Spleen (tissue), 7 donors: ENCODE measurements around the gene SEC14L1.

ENCODE experiments used
- POLR2A ChIP-seq, 3 donors: fragments of 450-650 bp; IDR thresholded peaks; one replicate each; pipeline ENCODE4 v1.5.1; 2017; ENCODE audit warnings: antibody characterized with exemption in 3 of 3, mild to moderate bottlenecking in 1 of 3
- POLR2AphosphoS5 ChIP-seq, 3 donors: sonication (generic); formaldehyde crosslinking; IDR thresholded peaks; one replicate each; pipeline ENCODE4 v1.5.1; 2017; ENCODE audit warnings: antibody characterized with exemption in 3 of 3
- TF ChIP-seq, protein P1 (sequence below), 11 experiments: fragments of 200-600 bp in 7 of 11; fragments of 450-650 bp in 4 of 11; sonication (generic) in 4 of 11; IDR thresholded peaks in 8 of 11; conservative IDR thresholded peaks in 3 of 11; 1 replicate in 7 of 11; 2 replicates in 4 of 11; pipeline versions ENCODE4 v1.4.0 to v1.8.0; 2016 to 2021; ENCODE audit warnings: antibody characterized with exemption in 11 of 11, inconsistent platforms in 4 of 11, mild to moderate bottlenecking in 1 of 11
- donor health status: DM: no; HTN: no; CAD: no; lungs with moderate emphysema.
- donor health status: DM: no; HTN: no; CAD: no.
- donor health status: DM: no; HTN: no; CAD: no.

DNA sequence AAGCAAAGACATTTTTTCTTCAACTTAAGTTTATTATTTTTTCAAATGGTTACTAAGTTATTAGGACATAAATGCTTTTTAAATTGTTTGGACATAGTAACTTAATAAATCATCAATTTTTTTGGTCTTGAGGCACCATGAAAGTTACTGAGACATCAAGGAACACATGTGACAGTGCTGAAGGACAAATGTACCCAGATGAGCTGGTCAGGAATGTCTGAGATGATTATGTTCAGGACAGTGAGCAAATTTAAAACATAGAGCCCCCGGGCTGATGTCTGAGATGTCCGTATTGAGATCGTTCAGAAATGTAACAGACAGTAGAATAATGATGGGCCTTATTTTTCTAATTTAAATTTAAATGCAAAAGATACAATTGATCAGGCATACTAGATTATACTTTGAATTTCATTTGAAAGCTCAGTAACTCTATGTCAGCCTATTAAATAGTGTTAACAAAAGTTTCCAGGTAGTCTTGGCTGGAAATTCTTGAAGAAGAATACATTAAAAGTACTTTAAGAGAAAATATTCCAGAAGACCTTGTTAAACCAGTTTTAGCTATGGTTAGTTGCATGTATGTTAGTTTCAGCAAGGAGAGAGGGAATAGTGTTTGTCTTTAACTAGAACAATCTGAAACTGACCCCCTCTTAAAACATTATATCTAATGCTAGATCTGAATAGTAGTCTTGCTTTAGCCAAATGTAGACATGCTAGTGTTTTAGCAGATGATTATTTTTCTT lies 36.4 kb downstream of the SEC14L1 start:
- no peak for TF ChIP-seq POLR2AphosphoS5 (IDR thresholded peaks at IDR 0.05)
- TF ChIP-seq, protein P1, sequence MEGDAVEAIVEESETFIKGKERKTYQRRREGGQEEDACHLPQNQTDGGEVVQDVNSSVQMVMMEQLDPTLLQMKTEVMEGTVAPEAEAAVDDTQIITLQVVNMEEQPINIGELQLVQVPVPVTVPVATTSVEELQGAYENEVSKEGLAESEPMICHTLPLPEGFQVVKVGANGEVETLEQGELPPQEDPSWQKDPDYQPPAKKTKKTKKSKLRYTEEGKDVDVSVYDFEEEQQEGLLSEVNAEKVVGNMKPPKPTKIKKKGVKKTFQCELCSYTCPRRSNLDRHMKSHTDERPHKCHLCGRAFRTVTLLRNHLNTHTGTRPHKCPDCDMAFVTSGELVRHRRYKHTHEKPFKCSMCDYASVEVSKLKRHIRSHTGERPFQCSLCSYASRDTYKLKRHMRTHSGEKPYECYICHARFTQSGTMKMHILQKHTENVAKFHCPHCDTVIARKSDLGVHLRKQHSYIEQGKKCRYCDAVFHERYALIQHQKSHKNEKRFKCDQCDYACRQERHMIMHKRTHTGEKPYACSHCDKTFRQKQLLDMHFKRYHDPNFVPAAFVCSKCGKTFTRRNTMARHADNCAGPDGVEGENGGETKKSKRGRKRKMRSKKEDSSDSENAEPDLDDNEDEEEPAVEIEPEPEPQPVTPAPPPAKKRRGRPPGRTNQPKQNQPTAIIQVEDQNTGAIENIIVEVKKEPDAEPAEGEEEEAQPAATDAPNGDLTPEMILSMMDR (IDR thresholded peaks at IDR 0.05 in 8 of 11, conservative IDR thresholded peaks at IDR 0.05 in 3 of 11): no peak
- no peak for TF ChIP-seq POLR2A (IDR thresholded peaks at IDR 0.05)
